HG03159 (cell line): ENCODE results near the gene UGT1A10.
"Not testable (repeated sequence)": the region's sequence is repeated elsewhere in the genome, so short reads cannot be mapped to it uniquely, and the experiment has no call there.

Experiments
- ATAC-seq: cut with Tn5 transposase; IDR thresholded peaks from one replicate; pipeline ENCODE4 v1.9.1; 2021; ENCODE audit warnings: mild to moderate bottlenecking, moderate library complexity; ENCODE audit not compliant: unreplicated experiment

Gene UGT1A10

GRCh38 chr2:233691443-233692433 lies 55.5 kb downstream of the UGT1A10 start:
- no peak for ATAC-seq

- ATAC-seq, result no peak
Observed at GRCh38 chr2:233692648-233693047, 56.4 kb downstream of the UGT1A10 start, which contains the start of gene UGT1A6. TSS of gene UGT1A6 (plus strand) at chr2:233692890. CDS start at chr2:233693005, 115 bp downstream.

- ATAC-seq, result no peak
Observed at GRCh38 chr2:233693963-233694362, 57.7 kb downstream of the UGT1A10 start.

- ATAC-seq, result no peak
Observed at GRCh38 chr2:233698740-233699139, 62.5 kb downstream of the UGT1A10 start.

GRCh38 chr2:233699424-233700027 lies 63.3 kb downstream of the UGT1A10 start:
- ATAC-seq, result no peak

GRCh38 chr2:233700028-233700635 lies 63.9 kb downstream of the UGT1A10 start:
- ATAC-seq, result no peak

- ATAC-seq, result not testable (repeated sequence)
Observed at GRCh38 chr2:233700842-233701241, 64.6 kb downstream of the UGT1A10 start.

- no peak for ATAC-seq
Observed at GRCh38 chr2:233702238-233702637, 66.0 kb downstream of the UGT1A10 start.

- no peak for ATAC-seq
Observed at GRCh38 chr2:233705911-233706506, 69.8 kb downstream of the UGT1A10 start.

GRCh38 chr2:233706720-233707119 lies 70.5 kb downstream of the UGT1A10 start:
- no peak for ATAC-seq

GRCh38 chr2:233707940-233708644 lies 71.8 kb downstream of the UGT1A10 start:
- no peak for ATAC-seq

GRCh38 chr2:233708942-233709341 lies 72.7 kb downstream of the UGT1A10 start:
- no peak for ATAC-seq

- ATAC-seq, result no peak
Observed at GRCh38 chr2:233711312-233712008, 75.2 kb downstream of the UGT1A10 start.

GRCh38 chr2:233712611-233713261 lies 76.5 kb downstream of the UGT1A10 start, which contains the start of gene UGT1A5:
TSS of gene UGT1A5 (plus strand) at chr2:233712907. CDS start at chr2:233712992, 85 bp downstream.
- no peak for ATAC-seq

GRCh38 chr2:233713262-233713615 lies 77.0 kb downstream of the UGT1A10 start:
- ATAC-seq, result no peak

- no peak for ATAC-seq
Observed at GRCh38 chr2:233714121-233714520, 77.9 kb downstream of the UGT1A10 start.

- no peak for ATAC-seq
Observed at GRCh38 chr2:233718552-233718951, 82.3 kb downstream of the UGT1A10 start, which contains the start of gene UGT1A4. TSS of gene UGT1A4 (plus strand) at chr2:233718736. CDS start at chr2:233718821, 85 bp downstream.

- ATAC-seq, result no peak
Observed at GRCh38 chr2:233728723-233729301, 92.6 kb downstream of the UGT1A10 start, which contains the start of gene UGT1A3. TSS of gene UGT1A3 (plus strand) at chr2:233729042. CDS start at chr2:233729127, 85 bp downstream.
